Prostate gland (tissue), 2 donors: ENCODE results near the gene ETV3L. TPM values are rescaled to one million over a fixed set of nuclear protein-coding genes. Genes with fewer than 3 reads are reported as not detected.

Source experiments
- DNase-seq: peaks from one replicate; pipeline ENCODE4 v3.0.0-alpha.2; 2019; ENCODE audit warnings: low spot score
- H3K27ac ChIP-seq, 2 donors: fragments of 200-600 bp; sonication (generic); 2 replicates each; pipeline ENCODE4 v1.5.1; 2017 to 2019
- H3K27me3 ChIP-seq: fragments of 200-600 bp; sonication (generic); replicated peaks from 2 replicates; pipeline ENCODE4 v1.5.1; 2019; ENCODE audit not compliant: insufficient read depth
- H3K36me3 ChIP-seq, 2 donors: fragments of 200-600 bp; sonication (generic); 1 replicate in 1 of 2; 2 replicates in 1 of 2; pipeline versions ENCODE4 v1.5.1 to v1.8.1; 2017 to 2019
- H3K4me1 ChIP-seq: fragments of 200-600 bp; sonication (generic); replicated peaks from 2 replicates; pipeline ENCODE4 v1.5.1; 2019
- H3K4me3 ChIP-seq, 2 donors: fragments of 200-600 bp; sonication (generic); 2 replicates each; pipeline ENCODE4 v1.5.1; 2017 to 2019
- H3K9me3 ChIP-seq: fragments of 200-600 bp; sonication (generic); 2 replicates; pipeline ENCODE4 v1.5.1; 2017
- CTCF ChIP-seq, 4 experiments: fragments of 200-600 bp in 2 of 4; fragments of 450-650 bp in 2 of 4; sonication (generic) in 2 of 4; IDR thresholded peaks; 1 replicate in 3 of 4; 2 replicates in 1 of 4; pipeline ENCODE4 v1.5.1; 2016 to 2019; ENCODE audit warnings: antibody characterized with exemption in 4 of 4, mild to moderate bottlenecking in 2 of 4, moderate library complexity in 2 of 4
- POLR2A ChIP-seq: fragments of 450-650 bp; IDR thresholded peaks from one replicate; pipeline ENCODE4 v1.6.1; 2016; ENCODE audit warnings: antibody characterized with exemption, mild to moderate bottlenecking
- POLR2AphosphoS5 ChIP-seq: sonication (generic); formaldehyde crosslinking; IDR thresholded peaks from one replicate; pipeline ENCODE4 v1.6.1; 2017; ENCODE audit warnings: antibody characterized with exemption
- WGBS: methylation state at CpG from one replicate; pipeline ENCODE4 v1.1.5; 2018; 5-methylcytosine and 5-hydroxymethylcytosine counted together
- intact Hi-C: fragments of 100-400 bp; cut with DNase I; formaldehyde crosslinking; loops from one replicate; pipeline ENCODE4 v1.14.2; 2022
- total RNA-seq, 2 donors: library from RNA; depleted of rRNA; stranded (reverse); fragments of >200 nt; gene quantifications; one replicate each; pipeline ENCODE4 v1.1.0, GENCODE V29; 2016

Gene ETV3L
- total RNA-seq, 2 donors from 2014 or later, result not detected

DNA sequence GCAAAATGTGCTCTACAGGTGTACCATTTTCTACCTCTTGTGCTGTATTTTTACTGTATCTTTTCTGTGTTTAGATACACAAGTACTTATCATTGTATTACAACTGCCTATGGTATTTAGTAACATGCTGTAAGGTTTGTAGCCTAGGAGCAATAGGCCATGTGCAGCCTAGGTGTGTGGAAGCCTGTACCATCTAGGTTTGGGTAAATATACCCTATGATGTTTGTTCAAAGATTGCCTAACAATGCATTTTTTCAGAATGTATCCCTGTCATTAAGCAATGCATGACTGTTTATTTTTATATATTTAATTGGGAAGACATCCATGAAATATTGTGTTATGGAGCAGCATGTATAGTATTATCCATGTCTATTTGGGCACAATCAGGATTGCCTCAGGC is 11.0 kb downstream of the ETV3L start:
- no peak for DNase-seq
- H3K4me1 ChIP-seq, result no peaks in the 10 kb centered on the region
- no peak overlapping the region for H3K27ac ChIP-seq
- H3K4me3 ChIP-seq, result no peak overlapping the region
- no peaks in the 10 kb centered on the region for H3K27me3 ChIP-seq
- H3K9me3 ChIP-seq, result no peaks in the 10 kb centered on the region
- intact Hi-C loops, result no loop called here
- TF ChIP-seq POLR2A (no peak), CTCF (IDR thresholded peaks at IDR 0.05) (no peak), POLR2AphosphoS5 (no peak)
- H3K36me3 ChIP-seq, result no peaks in the 10 kb centered on the region

GRCh38 chr1:157087030-157087429 is 12.6 kb downstream of the ETV3L start:
- intact Hi-C loops, result no loop called here
- Histone ChIP-seq H3K36me3 (no peaks in the 10 kb centered on the region), H3K4me3 (no peak overlapping the region), H3K9me3 (no peaks in the 10 kb centered on the region), H3K27me3 (no peaks in the 10 kb centered on the region), H3K4me1 (no peaks in the 10 kb centered on the region), H3K27ac (no peak overlapping the region)
- no peak for DNase-seq
- WGBS, result 75% methylated on average over 5 of the region's 5 CpGs
- no peak for TF ChIP-seq POLR2AphosphoS5
- TF ChIP-seq POLR2A, result no peak
- TF ChIP-seq CTCF (IDR thresholded peaks at IDR 0.05), result no peak

- Histone ChIP-seq H3K27me3 (no peaks in the 10 kb centered on the region), H3K4me3 (no peak overlapping the region), H3K27ac (no peak overlapping the region), H3K9me3 (no peaks in the 10 kb centered on the region), H3K36me3 (no peaks in the 10 kb centered on the region), H3K4me1 (no peaks in the 10 kb centered on the region)
- intact Hi-C loops, result no loop called here
- DNase-seq, result no peak
- TF ChIP-seq CTCF (IDR thresholded peaks at IDR 0.05) (no peak), POLR2A (no peak), POLR2AphosphoS5 (no peak)
- WGBS, result 79% methylated on average over 6 of the region's 6 CpGs
Measured at GRCh38 chr1:157086299-157086698, 13.3 kb downstream of the ETV3L start.

DNA sequence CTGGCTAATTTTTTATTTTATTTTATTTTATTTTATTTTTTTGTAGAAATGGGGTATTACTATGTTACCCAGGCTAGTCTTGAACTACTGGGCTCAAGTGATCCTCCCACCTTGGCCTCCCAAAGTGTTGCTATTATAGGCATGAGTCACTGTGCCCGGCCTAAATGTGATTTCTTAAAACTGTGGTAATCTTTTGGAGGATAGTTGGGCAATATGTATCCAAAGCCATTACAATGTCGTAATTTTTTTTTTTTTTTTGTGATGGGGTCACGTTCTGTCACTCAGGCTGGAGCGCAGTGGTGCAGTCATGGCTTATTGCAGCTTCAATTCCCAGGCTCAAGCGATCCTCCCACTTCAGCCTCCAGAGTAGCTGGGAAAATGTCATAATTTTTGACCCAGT is 14.2 kb downstream of the ETV3L start:
- Histone ChIP-seq H3K36me3 (no peaks in the 10 kb centered on the region), H3K4me1 (no peaks in the 10 kb centered on the region), H3K9me3 (no peaks in the 10 kb centered on the region), H3K4me3 (no peak overlapping the region), H3K27ac (no peak overlapping the region), H3K27me3 (no peaks in the 10 kb centered on the region)
- TF ChIP-seq POLR2A (no peak), CTCF (IDR thresholded peaks at IDR 0.05) (no peak), POLR2AphosphoS5 (no peak)
- no peak for DNase-seq
- WGBS, result 95% methylated on average over 5 of the region's 5 CpGs
- intact Hi-C loops, result no loop called here

- no peaks in the 10 kb centered on the region for H3K4me1 ChIP-seq
- H3K4me3 ChIP-seq, result no peak overlapping the region
- intact Hi-C loops, result no loop called here
- no peak for DNase-seq
- no peaks in the 10 kb centered on the region for H3K36me3 ChIP-seq
- TF ChIP-seq POLR2AphosphoS5 (no peak), CTCF (IDR thresholded peaks at IDR 0.05) (no peak), POLR2A (no peak)
- no peaks in the 10 kb centered on the region for H3K27me3 ChIP-seq
- 90% methylated on average over 5 of the region's 5 CpGs for WGBS
- H3K9me3 ChIP-seq, result no peaks in the 10 kb centered on the region
- no peak overlapping the region for H3K27ac ChIP-seq
Measured at GRCh38 chr1:157084720-157085119, 14.9 kb downstream of the ETV3L start.
